Memory B cell (primary cell): ENCODE data around the gene ALDH1A2.
"Not testable (repeated sequence)": the region's sequence is repeated elsewhere in the genome, so short reads cannot be mapped to it uniquely, and the experiment has no call there.

Source experiments
- ATAC-seq: fragments of 150-1000 bp; cut with Tn5 transposase; 2 replicates; pipeline ENCODE4 v1.10.0; 2021; ENCODE audit warnings: low read depth, mild to moderate bottlenecking, moderate library complexity
- DNase-seq, 2 donors: peaks; one replicate each; pipeline ENCODE4 v3.0.0; 2022; ENCODE audit warnings: low spot score in 2 of 2
- H3K27ac Mint-ChIP-seq: one replicate; pipeline ENCODE4 v1.8.0; 2022; ENCODE audit warnings: mild to moderate bottlenecking, moderate library complexity, mixed read lengths
- H3K27me3 Mint-ChIP-seq: one replicate; pipeline ENCODE4 v1.8.0; 2022; ENCODE audit warnings: mixed read lengths
- H3K36me3 Mint-ChIP-seq: one replicate; pipeline ENCODE4 v1.8.0; 2022; ENCODE audit warnings: mild to moderate bottlenecking, mixed read lengths
- H3K4me1 Mint-ChIP-seq: one replicate; pipeline ENCODE4 v1.8.0; 2022; ENCODE audit warnings: mixed read lengths
- H3K4me3 Mint-ChIP-seq: one replicate; pipeline ENCODE4 v1.8.0; 2022; ENCODE audit warnings: mild to moderate bottlenecking, moderate library complexity, mixed read lengths
- H3K9me3 Mint-ChIP-seq: one replicate; pipeline ENCODE4 v1.8.0; 2022; ENCODE audit warnings: mixed read lengths

Gene ALDH1A2

GRCh38 chr15:58017869-58018268, 47.6 kb downstream of the ALDH1A2 start:
- ATAC-seq (no peak), DNase-seq (no peak)
- H3K27me3 Mint-ChIP-seq, result peaks cover 6% of the 10 kb centered on the region
- no peak overlapping the region for H3K27ac Mint-ChIP-seq
- H3K4me3 Mint-ChIP-seq, result no peak overlapping the region
- no peaks in the 10 kb centered on the region for H3K4me1 Mint-ChIP-seq
- H3K36me3 Mint-ChIP-seq, result no peaks in the 10 kb centered on the region
- H3K9me3 Mint-ChIP-seq, result no peaks in the 10 kb centered on the region

DNA sequence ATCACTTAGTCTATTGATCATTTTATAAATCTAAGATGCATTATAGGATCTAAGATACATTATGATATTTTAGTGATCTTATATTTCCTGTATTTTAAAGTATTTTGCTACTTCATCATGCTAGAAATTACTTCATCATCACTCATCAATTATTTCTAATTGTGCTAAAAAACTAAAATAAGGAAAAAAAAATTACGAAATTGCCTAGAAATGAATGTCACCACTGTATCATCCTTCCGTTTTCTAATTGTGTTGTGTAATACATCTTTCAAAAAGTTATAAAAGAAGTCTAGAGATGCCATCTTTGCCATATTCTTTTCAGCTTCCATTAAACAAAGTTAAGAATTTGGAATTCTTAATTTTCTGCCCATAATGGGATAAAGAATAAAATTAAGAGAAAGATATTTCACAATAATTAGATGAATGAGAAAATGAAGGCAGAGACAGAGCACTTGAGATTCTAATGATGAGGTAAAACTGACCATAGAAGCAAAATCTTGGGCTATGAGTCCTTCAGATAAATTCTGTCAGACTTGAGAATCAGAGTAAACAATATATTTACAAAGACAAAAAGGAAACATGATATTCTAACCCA, 48.8 kb downstream of the ALDH1A2 start:
- Mint-ChIP-seq H3K4me1 (no peaks in the 10 kb centered on the region), H3K4me3 (no peak overlapping the region), H3K36me3 (no peaks in the 10 kb centered on the region), H3K27me3 (peaks cover 5% of the 10 kb centered on the region), H3K27ac (no peak overlapping the region), H3K9me3 (no peaks in the 10 kb centered on the region)
- DNase-seq (no peak), ATAC-seq (no peak)

DNA sequence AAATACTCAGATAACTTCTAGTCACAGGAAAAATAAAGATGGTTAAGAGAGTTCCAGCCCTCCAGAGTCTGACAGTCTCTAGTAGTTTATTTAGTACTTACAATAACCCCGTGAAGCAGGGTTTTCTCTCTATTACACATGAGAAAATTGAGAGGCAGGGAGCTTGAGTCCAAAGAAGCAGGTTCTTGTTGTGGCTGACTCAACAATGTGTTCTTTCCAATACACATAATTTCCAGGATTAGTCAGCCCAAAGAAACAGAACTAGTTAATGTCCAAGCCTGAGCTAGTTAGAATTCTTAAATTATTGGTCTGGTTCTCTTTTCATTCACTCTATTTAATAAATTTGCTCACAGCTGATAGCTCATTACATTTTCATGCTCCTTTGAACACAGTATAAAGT, 49.9 kb downstream of the ALDH1A2 start:
- Mint-ChIP-seq H3K9me3 (no peaks in the 10 kb centered on the region), H3K4me3 (no peak overlapping the region), H3K27ac (no peak overlapping the region), H3K4me1 (no peaks in the 10 kb centered on the region), H3K36me3 (no peaks in the 10 kb centered on the region), H3K27me3 (peaks cover 4% of the 10 kb centered on the region)
- ATAC-seq (no peak), DNase-seq (no peak)

- no peaks in the 10 kb centered on the region for H3K9me3 Mint-ChIP-seq
- DNase-seq (no peak), ATAC-seq (no peak)
- H3K36me3 Mint-ChIP-seq, result no peaks in the 10 kb centered on the region
- H3K27me3 Mint-ChIP-seq, result peaks cover 2% of the 10 kb centered on the region
- no peak overlapping the region for H3K4me3 Mint-ChIP-seq
- no peaks in the 10 kb centered on the region for H3K4me1 Mint-ChIP-seq
- no peak overlapping the region for H3K27ac Mint-ChIP-seq
Measured at GRCh38 chr15:58014470-58014869, 51.0 kb downstream of the ALDH1A2 start.

- no peak overlapping the region for H3K4me3 Mint-ChIP-seq
- no peak overlapping the region for H3K27ac Mint-ChIP-seq
- DNase-seq, result no peak
- H3K36me3 Mint-ChIP-seq, result no peaks in the 10 kb centered on the region
- H3K27me3 Mint-ChIP-seq, result peaks cover 2% of the 10 kb centered on the region
- H3K4me1 Mint-ChIP-seq, result no peaks in the 10 kb centered on the region
- no peaks in the 10 kb centered on the region for H3K9me3 Mint-ChIP-seq
- ATAC-seq, result no peak
Measured at GRCh38 chr15:58014040-58014439, 51.5 kb downstream of the ALDH1A2 start.

- DNase-seq (no peak), ATAC-seq (no peak)
- Mint-ChIP-seq H3K4me1 (no peaks in the 10 kb centered on the region), H3K36me3 (no peaks in the 10 kb centered on the region), H3K4me3 (no peak overlapping the region), H3K9me3 (peaks cover 4% of the 10 kb centered on the region), H3K27me3 (peaks cover 3% of the 10 kb centered on the region), H3K27ac (no peak overlapping the region)
Measured at GRCh38 chr15:58010983-58011382, 54.5 kb downstream of the ALDH1A2 start.

DNA sequence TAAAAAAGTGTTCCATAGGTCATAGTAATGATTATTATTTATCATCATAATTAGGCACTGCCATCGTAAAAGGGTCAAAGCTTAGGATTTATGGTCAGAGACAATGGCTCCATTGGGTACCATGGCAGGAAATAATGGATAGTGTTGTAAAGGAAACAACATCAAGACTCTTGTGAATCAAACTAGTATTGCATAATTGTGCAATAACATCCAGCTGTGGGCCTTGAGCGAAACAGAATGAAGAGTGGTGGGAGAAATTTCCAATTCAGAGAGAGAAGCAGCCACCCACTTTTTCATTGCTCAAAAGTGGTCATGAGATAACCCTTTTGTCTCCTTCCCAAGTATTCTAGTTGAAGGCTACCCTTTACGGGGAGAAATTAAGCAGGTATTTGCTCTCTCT, 61.7 kb downstream of the ALDH1A2 start:
- no peak for DNase-seq
- Mint-ChIP-seq H3K4me3 (no peak overlapping the region), H3K4me1 (no peaks in the 10 kb centered on the region), H3K9me3 (peaks cover 6% of the 10 kb centered on the region), H3K27ac (no peak overlapping the region), H3K36me3 (no peaks in the 10 kb centered on the region), H3K27me3 (peaks cover 4% of the 10 kb centered on the region)
- ATAC-seq, result no peak

DNA sequence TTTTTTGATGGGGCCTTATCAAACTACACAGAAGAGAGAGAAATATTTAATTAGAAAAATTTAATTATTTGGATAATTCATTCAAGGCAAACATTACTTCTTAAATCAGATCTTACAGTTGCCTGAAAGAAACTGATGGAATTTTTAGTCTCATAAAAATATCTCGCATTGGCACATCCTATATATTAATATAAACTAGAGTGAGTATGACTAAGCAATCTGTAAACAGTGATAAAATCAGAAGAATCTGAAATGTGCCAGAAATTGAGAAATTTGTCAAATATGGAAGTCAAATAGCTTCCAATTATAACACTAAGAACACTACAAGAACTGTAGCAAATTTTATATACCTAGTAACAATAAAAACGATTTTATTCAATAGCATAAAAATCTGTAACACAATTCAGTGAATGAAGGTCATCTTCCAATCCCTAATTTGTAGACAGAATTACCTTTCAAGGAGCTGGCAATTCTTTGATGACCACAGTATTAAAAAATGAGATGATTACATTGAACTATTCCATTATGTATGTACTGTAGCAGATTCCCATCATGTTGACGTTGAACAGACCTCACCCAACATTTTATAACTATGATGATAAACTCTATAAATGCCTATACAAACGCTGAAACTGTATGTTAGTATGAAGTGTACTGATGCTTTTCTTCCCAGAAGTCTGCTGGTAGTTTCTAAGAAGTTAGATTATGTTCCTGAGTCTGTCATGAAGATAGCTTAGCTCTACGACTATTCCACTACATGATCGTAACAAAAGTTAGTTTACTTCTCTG, 63.0 kb downstream of the ALDH1A2 start:
- Mint-ChIP-seq H3K36me3 (no peaks in the 10 kb centered on the region), H3K27me3 (peaks cover 5% of the 10 kb centered on the region), H3K9me3 (peaks cover 12% of the 10 kb centered on the region), H3K27ac (no peak overlapping the region), H3K4me3 (no peak overlapping the region), H3K4me1 (no peaks in the 10 kb centered on the region)
- no peak for DNase-seq
- ATAC-seq, result no peak

DNA sequence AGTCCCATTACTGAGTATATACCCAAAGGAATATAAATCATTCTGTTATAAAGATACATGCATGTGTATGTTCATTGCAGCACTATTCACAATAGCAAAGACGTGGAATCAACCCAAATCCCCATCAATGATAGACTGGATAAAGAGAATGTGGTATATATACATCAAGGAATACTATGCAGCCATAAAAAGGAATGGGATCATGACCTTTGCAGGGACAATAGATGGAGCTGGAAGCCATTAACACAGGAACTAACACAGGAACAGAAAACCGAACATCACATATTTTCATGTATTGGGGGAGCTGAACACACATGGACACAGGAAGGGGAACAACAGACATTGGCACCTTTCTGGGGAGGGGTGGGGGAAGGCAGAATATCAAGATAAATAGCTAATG, 65.8 kb downstream of the ALDH1A2 start:
- H3K4me3 Mint-ChIP-seq, H3K36me3 Mint-ChIP-seq, H3K9me3 Mint-ChIP-seq, DNase-seq, H3K4me1 Mint-ChIP-seq, H3K27me3 Mint-ChIP-seq, ATAC-seq, H3K27ac Mint-ChIP-seq: not testable (repeated sequence)

DNA sequence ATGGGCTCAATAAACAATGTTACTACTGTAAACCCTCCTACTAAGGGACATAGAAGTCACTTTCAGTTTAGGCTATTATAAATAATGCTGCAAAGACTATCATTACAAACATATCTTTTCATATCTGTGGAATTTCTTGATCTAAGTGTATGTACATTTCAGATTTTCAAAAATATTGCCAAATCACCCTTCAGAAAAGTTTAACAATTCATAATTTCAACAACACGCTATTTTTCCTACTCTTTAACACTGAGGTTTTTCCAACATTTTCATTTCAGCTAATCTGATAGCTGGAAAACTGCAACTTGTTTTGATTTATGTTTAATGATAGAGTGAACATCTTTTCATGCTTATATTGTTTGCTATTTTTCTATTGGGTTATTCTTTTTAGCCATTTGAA, 69.0 kb downstream of the ALDH1A2 start:
- ATAC-seq, result no peak
- peaks cover 8% of the 10 kb centered on the region for H3K9me3 Mint-ChIP-seq
- peaks cover 9% of the 10 kb centered on the region for H3K27me3 Mint-ChIP-seq
- H3K27ac Mint-ChIP-seq, result no peak overlapping the region
- no peak overlapping the region for H3K4me3 Mint-ChIP-seq
- no peak for DNase-seq
- no peaks in the 10 kb centered on the region for H3K4me1 Mint-ChIP-seq
- no peaks in the 10 kb centered on the region for H3K36me3 Mint-ChIP-seq

GRCh38 chr15:57994221-57995049, 71.1 kb downstream of the ALDH1A2 start:
- H3K4me3 Mint-ChIP-seq, result no peak overlapping the region
- no peak for ATAC-seq
- peaks cover 8% of the 10 kb centered on the region for H3K9me3 Mint-ChIP-seq
- no peaks in the 10 kb centered on the region for H3K4me1 Mint-ChIP-seq
- no peaks in the 10 kb centered on the region for H3K36me3 Mint-ChIP-seq
- no peak overlapping the region for H3K27ac Mint-ChIP-seq
- H3K27me3 Mint-ChIP-seq, result peaks cover 7% of the 10 kb centered on the region
- DNase-seq, result no peak

- ATAC-seq (no peak), DNase-seq (no peak)
- Mint-ChIP-seq H3K4me1 (no peaks in the 10 kb centered on the region), H3K36me3 (no peaks in the 10 kb centered on the region), H3K27me3 (peaks cover 7% of the 10 kb centered on the region), H3K4me3 (no peak overlapping the region), H3K9me3 (peaks cover 3% of the 10 kb centered on the region), H3K27ac (no peak overlapping the region)
Measured at GRCh38 chr15:57993409-57994145, 71.9 kb downstream of the ALDH1A2 start.

- no peaks in the 10 kb centered on the region for H3K9me3 Mint-ChIP-seq
- H3K4me3 Mint-ChIP-seq, result no peak overlapping the region
- no peak for DNase-seq
- no peaks in the 10 kb centered on the region for H3K36me3 Mint-ChIP-seq
- ATAC-seq, result no peak
- H3K27ac Mint-ChIP-seq, result no peak overlapping the region
- H3K27me3 Mint-ChIP-seq, result peaks cover 5% of the 10 kb centered on the region
- no peaks in the 10 kb centered on the region for H3K4me1 Mint-ChIP-seq
Measured at GRCh38 chr15:57992761-57993355, 72.7 kb downstream of the ALDH1A2 start.
